Loucy (cell line): ENCODE results near the gene PEAK3.

Experiments used
- H2AFZ ChIP-seq: fragments of 200-600 bp; sonication (generic); 2 replicates; pipeline ENCODE4 v1.6.0; 2016; ENCODE audit warnings: antibody characterized with exemption, mild to moderate bottlenecking, low read length, moderate library complexity
- H3F3A ChIP-seq: fragments of 200-600 bp; 2 replicates; pipeline ENCODE4 v1.6.0; 2016; ENCODE audit warnings: antibody characterized with exemption, low read depth, mild to moderate bottlenecking
- H3K27me3 ChIP-seq: fragments of 200-600 bp; sonication (generic); 2 replicates; pipeline ENCODE4 v1.6.1; 2014; ENCODE audit warnings: low read length, mild to moderate bottlenecking; ENCODE audit not compliant: insufficient read depth, poor library complexity, severe bottlenecking
- H3K36me3 ChIP-seq: fragments of 200-600 bp; sonication (generic); 2 replicates; pipeline ENCODE4 v1.6.1; 2016; ENCODE audit warnings: low read length; ENCODE audit not compliant: insufficient read depth
- H3K4me1 ChIP-seq: fragments of 200-600 bp; sonication (generic); 2 replicates; pipeline ENCODE4 v1.5.1; 2014; ENCODE audit warnings: low read length, mild to moderate bottlenecking; ENCODE audit not compliant: insufficient read depth, poor library complexity, severe bottlenecking
- H3K4me2 ChIP-seq: fragments of 200-600 bp; sonication (generic); 2 replicates; pipeline ENCODE4 v1.6.0; 2014; ENCODE audit warnings: antibody characterized with exemption, low read length, low read depth, mild to moderate bottlenecking; ENCODE audit not compliant: poor library complexity, severe bottlenecking
- H3K4me3 ChIP-seq: fragments of 200-600 bp; sonication (generic); 2 replicates; pipeline ENCODE4 v1.5.1; 2014; ENCODE audit warnings: low read length, mild to moderate bottlenecking, mixed read lengths; ENCODE audit not compliant: poor library complexity, severe bottlenecking
- H3K79me2 ChIP-seq: fragments of 200-600 bp; sonication (generic); 2 replicates; pipeline ENCODE4 v1.6.1; 2014; ENCODE audit warnings: low read length; ENCODE audit not compliant: insufficient read depth
- H3K9ac ChIP-seq: fragments of 200-600 bp; sonication (generic); 2 replicates; pipeline ENCODE4 v1.6.0; 2014; ENCODE audit warnings: mild to moderate bottlenecking, low read depth, low read length, moderate library complexity; ENCODE audit not compliant: poor library complexity, severe bottlenecking
- H3K9me2 ChIP-seq: fragments of 200-600 bp; sonication (generic); replicated peaks from 2 replicates; pipeline ENCODE4 v1.6.1; 2016; ENCODE audit warnings: low read depth, low read length, mixed read lengths
- H3K9me3 ChIP-seq: fragments of 200-600 bp; sonication (generic); 2 replicates; pipeline ENCODE4 v1.6.1; 2014; ENCODE audit warnings: mild to moderate bottlenecking, antibody characterized with exemption, low read length, low read depth; ENCODE audit not compliant: insufficient read depth
- H4K20me1 ChIP-seq: fragments of 200-600 bp; sonication (generic); 2 replicates; pipeline ENCODE4 v1.6.0; 2014; ENCODE audit warnings: antibody characterized with exemption, low read length, mild to moderate bottlenecking; ENCODE audit not compliant: insufficient read depth, poor library complexity, severe bottlenecking
- EZH2phosphoT487 ChIP-seq: fragments of 200-600 bp; IDR thresholded peaks from 2 replicates; pipeline ENCODE4 v1.6.1; 2018; ENCODE audit warnings: antibody characterized with exemption, mild to moderate bottlenecking, moderate library complexity, borderline replicate concordance
- TF ChIP-seq, protein P1 (sequence below): fragments of 200-600 bp; sonication (generic); conservative IDR thresholded peaks from 2 replicates; pipeline ENCODE4 v1.5.1; 2014; ENCODE audit warnings: mild to moderate bottlenecking, antibody characterized with exemption, low read length

Gene PEAK3

GRCh38 chr19:2234996-2235380 lies 47.0 kb downstream of the PEAK3 start:
- H3K27me3 ChIP-seq: no peaks in the 10 kb centered on the region
- H3K79me2 ChIP-seq: peaks cover 66% of the 10 kb centered on the region
- no peaks in the 10 kb centered on the region for H3K9me2 ChIP-seq
- peaks cover 8% of the 10 kb centered on the region; the same call in 1 of the 2 replicates for H3K36me3 ChIP-seq
- H3K4me1 ChIP-seq: peaks cover 41% of the 10 kb centered on the region
- peak overlapping the region; percentile 93 for H3K4me3 ChIP-seq
- peak overlapping the region; percentile 83 for H3K4me2 ChIP-seq
- H2AFZ ChIP-seq: no peak overlapping the region
- peaks cover 3% of the 10 kb centered on the region; the same call in 1 of the 2 replicates for H3F3A ChIP-seq
- no peaks in the 10 kb centered on the region for H3K9me3 ChIP-seq
- peak overlapping the region; percentile 86 for H3K9ac ChIP-seq
- TF ChIP-seq, protein P1, sequence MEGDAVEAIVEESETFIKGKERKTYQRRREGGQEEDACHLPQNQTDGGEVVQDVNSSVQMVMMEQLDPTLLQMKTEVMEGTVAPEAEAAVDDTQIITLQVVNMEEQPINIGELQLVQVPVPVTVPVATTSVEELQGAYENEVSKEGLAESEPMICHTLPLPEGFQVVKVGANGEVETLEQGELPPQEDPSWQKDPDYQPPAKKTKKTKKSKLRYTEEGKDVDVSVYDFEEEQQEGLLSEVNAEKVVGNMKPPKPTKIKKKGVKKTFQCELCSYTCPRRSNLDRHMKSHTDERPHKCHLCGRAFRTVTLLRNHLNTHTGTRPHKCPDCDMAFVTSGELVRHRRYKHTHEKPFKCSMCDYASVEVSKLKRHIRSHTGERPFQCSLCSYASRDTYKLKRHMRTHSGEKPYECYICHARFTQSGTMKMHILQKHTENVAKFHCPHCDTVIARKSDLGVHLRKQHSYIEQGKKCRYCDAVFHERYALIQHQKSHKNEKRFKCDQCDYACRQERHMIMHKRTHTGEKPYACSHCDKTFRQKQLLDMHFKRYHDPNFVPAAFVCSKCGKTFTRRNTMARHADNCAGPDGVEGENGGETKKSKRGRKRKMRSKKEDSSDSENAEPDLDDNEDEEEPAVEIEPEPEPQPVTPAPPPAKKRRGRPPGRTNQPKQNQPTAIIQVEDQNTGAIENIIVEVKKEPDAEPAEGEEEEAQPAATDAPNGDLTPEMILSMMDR: no peak
- no peak for TF ChIP-seq EZH2phosphoT487
- H4K20me1 ChIP-seq: peaks cover 55% of the 10 kb centered on the region

DNA sequence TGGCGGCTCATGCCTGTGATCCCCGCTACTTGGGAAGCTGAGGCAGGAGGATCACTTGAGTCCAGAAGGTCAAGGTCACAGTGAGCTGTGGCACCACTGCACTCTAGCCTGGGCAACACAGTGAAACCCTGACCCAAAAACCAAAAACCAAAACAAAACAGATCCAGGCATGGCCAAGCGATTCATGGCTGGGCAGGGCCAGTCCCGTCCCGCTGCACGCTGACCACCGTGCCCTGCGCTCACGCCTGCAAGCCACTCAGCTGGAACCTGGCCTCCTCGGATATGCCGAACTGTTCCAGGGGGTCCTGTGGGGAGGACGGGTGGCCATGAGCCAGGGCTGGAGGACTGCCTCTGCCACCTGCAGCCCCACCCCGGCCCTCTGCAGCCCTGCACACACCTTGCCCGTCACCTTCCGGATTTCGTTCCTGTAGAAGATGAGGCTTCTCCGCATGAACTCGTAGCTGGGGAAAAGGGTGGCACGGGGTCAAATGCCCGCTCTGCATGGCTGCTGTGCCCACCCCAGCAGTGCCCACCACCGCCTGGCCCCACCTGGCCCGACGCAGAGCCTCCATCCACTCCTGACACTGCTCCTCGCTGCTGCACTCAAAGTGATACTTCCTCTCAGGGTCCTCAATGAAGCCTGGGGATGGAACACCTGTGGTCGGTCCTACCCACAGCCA lies 48.2 kb downstream of the PEAK3 start:
- Histone ChIP-seq H2AFZ (no peak overlapping the region), H3K4me2 (peak overlapping the region; percentile 83), H3K79me2 (peaks cover 54% of the 10 kb centered on the region), H3F3A (no peaks in the 10 kb centered on the region), H3K4me3 (peak overlapping the region; percentile 93), H3K9me2 (no peaks in the 10 kb centered on the region), H3K36me3 (peaks cover 20% of the 10 kb centered on the region; the same call in 1 of the 2 replicates), H3K27me3 (no peaks in the 10 kb centered on the region), H4K20me1 (peaks cover 43% of the 10 kb centered on the region), H3K9me3 (no peaks in the 10 kb centered on the region), H3K4me1 (peaks cover 32% of the 10 kb centered on the region), H3K9ac (peak overlapping the region; percentile 86)
- no peak for TF ChIP-seq EZH2phosphoT487
- TF ChIP-seq, protein P1: no peak

DNA sequence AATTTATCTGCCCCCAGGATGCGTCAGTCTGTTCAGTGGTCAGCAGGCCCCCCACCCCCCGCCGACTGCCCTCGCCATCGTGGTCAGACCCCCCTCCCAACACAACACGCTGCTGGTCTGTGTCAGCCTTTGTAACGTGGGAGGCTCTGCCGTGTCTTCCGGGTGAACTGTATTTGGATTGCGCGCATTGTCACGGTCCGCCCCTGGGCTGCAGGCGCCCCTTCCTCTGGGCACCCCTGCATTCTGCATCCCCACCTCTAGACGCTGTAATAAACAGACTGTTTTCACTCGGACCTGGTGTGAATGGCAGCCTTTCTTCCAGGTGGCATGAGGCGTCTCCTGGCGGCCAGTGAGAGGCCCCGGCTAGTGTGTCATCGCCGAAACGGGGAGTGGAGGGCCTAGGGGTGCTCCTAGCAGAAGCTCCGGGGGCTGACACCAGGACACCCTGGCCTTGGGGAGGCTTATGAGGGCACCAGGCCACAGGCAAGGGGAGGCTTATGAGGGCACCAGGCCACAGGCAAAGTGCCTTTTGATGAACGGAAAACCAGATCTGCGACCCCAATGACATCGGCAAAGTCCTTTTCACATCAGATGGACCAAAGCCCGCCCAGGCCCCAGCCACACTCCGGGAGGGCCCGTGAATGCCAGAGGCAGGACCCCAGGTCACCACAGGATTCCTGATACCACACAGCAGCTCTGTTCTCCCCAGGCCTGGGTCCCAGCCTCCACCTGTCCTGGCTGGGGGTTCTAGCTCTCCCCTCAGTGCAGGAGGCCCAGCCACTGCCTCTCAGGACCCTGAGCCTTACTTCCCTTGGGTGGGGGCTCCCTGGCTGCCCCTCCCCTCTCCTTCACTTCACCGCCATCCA lies 49.5 kb downstream of the PEAK3 start:
- no peak for TF ChIP-seq EZH2phosphoT487
- TF ChIP-seq, protein P1: no peak
- H3K9me2 ChIP-seq: no peaks in the 10 kb centered on the region
- H3K4me1 ChIP-seq: peaks cover 19% of the 10 kb centered on the region
- no peak overlapping the region for H3K4me3 ChIP-seq
- H3K9ac ChIP-seq: no peak overlapping the region
- H3K27me3 ChIP-seq: no peaks in the 10 kb centered on the region
- H4K20me1 ChIP-seq: peaks cover 30% of the 10 kb centered on the region
- no peaks in the 10 kb centered on the region for H3K9me3 ChIP-seq
- H2AFZ ChIP-seq: no peak overlapping the region
- H3F3A ChIP-seq: no peaks in the 10 kb centered on the region
- H3K36me3 ChIP-seq: peaks cover 29% of the 10 kb centered on the region; the same call in 1 of the 2 replicates
- H3K4me2 ChIP-seq: no peak overlapping the region
- H3K79me2 ChIP-seq: peaks cover 42% of the 10 kb centered on the region
